DMS 273 (cell line): ENCODE measurements around the gene CGREF1.

ENCODE experiments used
- DNase-seq: peaks from one replicate; lab custom pipeline; 2025; ENCODE audit not compliant: unreplicated experiment; lab: John Stamatoyannopoulos, UW

The CGREF1 gene

GRCh38 chr2:27089111-27089954 is 29.6 kb downstream of the CGREF1 start:
- no peak for DNase-seq

DNA sequence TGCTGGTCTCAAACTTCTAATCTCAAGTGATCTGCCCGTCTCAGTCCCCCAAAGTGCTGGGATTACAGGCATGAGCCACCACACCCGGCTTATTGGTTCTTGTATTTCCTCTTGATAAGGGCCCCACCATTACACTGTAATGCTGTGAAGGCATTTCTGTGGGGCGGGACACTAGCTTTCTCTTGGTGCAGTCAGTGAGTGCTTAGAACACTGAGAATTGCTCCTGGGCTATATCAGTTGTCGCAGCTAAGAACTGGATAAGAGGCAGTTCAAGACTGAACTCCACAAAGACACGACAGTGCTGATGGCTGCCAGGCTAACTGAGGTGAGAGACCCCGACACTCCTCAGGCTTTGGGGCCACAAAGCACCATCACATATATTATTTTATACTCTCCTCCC is 30.3 kb downstream of the CGREF1 start:
- DNase-seq = no peak

DNA sequence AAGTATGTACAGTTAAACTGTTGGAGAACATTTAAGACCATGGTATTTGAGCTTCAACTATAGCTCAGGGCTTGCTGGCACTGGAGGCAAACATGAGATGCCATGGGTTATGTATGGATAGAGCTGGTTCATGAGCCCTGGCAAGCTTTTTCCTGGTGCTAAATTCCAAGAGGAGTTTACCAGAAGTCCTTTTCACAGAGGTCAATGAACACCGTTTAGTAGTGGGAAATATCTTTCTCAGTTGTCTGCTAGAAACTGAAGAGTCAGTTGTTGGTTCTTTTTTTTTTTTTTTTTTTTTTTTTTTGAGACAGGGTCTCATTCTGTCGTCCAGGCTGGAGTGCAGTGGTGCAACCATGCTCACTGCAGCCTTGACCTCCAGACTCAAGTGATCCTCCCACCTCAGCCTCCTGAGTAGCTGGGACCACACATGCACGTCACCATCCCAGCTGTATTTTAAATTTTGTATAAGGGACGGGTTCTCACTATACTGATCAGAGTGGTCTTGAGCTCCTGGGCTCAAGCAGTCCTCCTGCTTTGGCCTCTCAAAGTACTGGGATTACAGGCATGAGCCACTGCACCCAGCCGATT is 31.0 kb downstream of the CGREF1 start:
- DNase-seq = no peak

GRCh38 chr2:27086724-27087593 is 32.0 kb downstream of the CGREF1 start, which contains the start of gene KHK:
KHK (plus strand) TSS chr2:27086772; CDS start chr2:27087260, 488 bp downstream.
- peak; percentile 69 for DNase-seq

DNA sequence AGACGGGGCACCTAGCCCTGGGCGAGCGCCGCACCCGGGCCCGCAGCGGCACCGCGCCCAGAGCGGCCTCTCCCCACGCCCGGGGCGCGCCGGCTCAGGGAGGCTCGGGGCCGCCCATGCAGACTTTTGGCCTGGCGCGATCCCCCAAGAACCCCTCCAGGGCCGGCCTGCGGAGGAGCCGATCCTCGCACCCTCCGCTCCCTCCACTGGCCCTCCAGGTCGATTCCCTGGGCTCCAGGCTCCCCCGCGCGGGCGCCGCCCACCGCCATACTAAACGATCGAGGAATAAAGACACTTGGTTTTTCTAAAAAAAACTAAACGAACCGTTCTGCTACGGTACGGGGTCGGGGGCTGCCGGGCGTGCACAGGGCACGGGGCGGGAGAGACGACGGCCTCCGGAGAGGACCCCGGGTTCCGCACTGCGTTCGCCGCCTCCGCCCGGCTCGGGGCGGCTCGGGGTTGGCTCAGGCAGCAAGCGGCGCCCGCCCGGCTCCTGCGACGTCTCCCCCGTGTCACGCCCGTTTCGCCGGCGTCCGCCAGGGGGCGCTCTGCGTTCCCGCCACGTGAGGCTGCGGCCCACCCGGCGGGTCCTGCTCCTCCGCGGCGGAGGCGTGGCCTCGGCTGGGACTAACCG is 32.7 kb downstream of the CGREF1 start:
- peak; percentile 98 for DNase-seq

GRCh38 chr2:27085673-27086089 is 33.2 kb downstream of the CGREF1 start:
- DNase-seq = peak; percentile 56

- DNase-seq = no peak
Measured at GRCh38 chr2:27085062-27085672, 33.8 kb downstream of the CGREF1 start.

GRCh38 chr2:27084297-27085061 is 34.4 kb downstream of the CGREF1 start:
- no peak for DNase-seq

- peak; percentile 54 for DNase-seq
Measured at GRCh38 chr2:27083410-27084296, 35.3 kb downstream of the CGREF1 start.

DNA sequence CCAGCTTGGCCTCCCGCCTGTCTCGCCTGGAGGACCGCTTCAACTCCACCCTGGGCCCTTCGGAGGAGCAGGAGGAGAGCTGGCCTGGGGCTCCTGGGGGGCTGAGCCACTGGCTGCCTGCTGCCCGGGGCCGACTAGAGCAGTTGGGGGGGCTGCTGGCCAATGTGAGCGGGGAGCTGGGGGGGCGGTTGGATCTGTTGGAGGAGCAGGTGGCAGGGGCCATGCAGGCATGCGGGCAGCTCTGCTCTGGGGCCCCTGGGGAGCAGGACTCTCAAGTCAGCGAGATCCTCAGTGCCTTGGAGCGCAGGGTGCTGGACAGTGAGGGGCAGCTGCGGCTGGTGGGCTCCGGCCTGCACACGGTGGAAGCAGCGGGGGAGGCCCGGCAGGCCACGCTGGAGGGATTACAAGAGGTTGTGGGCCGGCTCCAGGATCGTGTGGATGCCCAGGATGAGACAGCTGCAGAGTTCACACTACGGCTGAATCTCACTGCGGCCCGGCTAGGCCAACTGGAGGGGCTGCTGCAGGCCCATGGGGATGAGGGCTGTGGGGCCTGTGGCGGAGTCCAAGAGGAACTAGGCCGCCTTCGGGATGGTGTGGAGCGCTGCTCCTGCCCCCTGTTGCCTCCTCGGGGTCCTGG is 36.0 kb downstream of the CGREF1 start:
- DNase-seq = no peak

GRCh38 chr2:27081984-27082772 is 36.8 kb downstream of the CGREF1 start:
- DNase-seq = no peak

DNA sequence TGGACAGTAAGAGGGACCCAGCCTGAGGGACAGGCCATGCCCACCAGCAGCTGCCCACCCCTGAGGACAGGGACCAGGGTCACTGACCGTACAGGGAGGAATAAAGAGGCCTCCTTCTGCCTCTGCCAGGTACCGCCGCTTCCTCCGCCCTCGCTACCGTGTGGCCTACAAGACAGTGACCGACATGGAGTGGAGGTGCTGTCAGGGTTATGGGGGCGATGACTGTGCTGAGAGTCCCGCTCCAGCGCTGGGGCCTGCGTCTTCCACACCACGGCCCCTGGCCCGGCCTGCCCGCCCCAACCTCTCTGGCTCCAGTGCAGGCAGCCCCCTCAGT is 38.4 kb downstream of the CGREF1 start:
- no peak for DNase-seq

GRCh38 chr2:27080140-27080469 is 38.8 kb downstream of the CGREF1 start:
- DNase-seq = no peak

DNA sequence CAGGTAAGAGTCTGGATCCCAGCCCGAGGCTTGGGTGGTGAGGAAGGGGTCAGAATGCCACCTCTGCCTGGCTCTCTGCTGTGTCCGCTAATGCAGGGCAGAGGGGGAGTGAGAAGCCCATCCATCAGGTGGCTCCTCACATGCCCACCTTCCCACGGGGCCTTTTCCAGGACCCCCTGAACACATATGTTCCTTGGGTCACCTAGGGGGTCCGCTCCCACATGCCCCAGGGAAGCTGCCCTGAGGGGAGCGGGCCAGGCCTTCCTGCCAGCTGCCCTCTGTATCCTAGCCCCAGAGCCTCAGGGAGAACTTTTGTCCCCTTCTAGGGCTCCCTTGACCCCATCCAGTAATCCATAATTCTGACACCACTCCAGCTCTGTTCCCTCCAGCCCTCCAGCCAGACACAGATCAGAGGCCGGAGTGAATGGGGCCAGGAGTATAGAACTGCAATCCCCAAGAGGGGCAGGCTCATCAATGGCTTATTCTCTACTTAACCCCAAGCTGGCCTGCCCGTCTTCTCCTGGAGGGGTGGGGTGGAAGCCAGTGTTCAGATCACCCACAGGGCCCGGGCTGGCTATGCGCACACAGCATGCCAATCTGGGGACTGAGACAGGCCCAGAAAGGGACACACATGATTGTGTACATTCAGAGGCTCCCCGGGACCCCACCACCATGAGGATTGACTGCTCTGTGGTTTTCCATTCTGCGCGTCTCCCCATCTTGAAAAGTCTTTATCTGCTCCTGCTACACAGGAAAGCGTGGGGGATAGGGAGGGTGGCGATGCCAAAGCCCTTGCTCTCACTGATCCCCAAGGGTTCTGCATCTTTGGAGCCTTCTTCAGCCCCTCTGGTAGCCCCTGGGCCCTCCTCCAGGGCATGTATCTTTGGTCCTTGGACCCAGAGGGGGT is 39.4 kb downstream of the CGREF1 start:
- no peak for DNase-seq

DNA sequence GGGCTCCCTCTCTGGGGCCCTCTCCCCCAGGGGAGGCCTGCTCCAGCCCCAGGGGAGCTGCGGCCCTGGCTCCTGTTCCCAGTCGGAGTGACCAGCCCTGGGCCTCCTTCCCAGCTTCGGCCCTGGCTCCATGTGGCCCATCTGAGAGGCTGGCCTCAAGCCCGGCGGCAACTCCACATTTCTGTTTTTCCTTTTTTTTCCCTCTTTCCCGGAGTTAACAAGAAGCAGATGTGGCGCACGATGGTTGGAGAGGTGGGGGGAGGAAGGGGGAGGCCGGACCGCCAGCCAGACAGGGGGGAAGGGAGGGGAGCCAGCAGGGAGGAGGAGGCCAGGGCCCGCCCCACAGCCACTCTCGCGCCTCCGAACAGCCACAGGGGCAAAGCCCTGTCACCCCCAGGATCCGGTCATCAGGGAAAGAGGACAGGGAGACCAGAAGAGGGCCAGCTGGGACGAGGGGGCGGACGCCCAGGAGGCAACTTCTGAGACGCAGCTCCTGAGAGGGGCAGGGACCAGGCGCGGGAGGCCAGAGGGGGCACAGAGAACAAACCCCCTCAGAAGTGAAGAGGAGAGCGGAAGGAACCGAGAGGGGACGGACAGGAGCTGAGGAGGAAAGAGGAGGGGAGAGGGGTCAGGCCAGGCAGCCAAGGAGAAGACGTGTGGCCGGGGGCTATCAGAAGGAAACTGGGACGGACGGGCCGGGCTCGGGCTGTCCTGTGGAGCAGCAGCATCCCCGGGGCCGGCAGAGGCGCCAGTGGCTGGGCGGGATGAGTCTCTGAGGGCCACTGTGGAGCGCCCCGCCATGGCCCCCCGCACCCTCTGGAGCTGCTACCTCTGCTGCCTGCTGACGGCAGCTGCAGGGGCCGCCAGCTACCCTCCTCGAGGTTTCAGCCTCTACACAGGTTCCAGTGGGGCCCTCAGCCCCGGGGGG is 40.4 kb downstream of the CGREF1 start, which contains the start of gene EMILIN1:
TSS of gene EMILIN1 (plus strand) at position 349 of the 928 bp plus-strand sequence. CDS start at position 800, 451 bp downstream.
- DNase-seq = no peak

GRCh38 chr2:27077231-27077630 is 41.7 kb downstream of the CGREF1 start:
- no peak for DNase-seq
